BJ (cell line): ENCODE measurements around the gene HOXC5. TPM values are rescaled to one million over a fixed set of nuclear protein-coding genes. Genes with fewer than 3 reads are reported as not detected.

ENCODE experiments used
- CTCF ChIA-PET: fragments of 350-600 bp; formaldehyde crosslinking; extraction: SDS; loops from one replicate; lab custom pipeline; 2021; ENCODE audit warnings: antibody characterized with exemption, inconsistent platforms; lab: Yijun Ruan, JAX
- POLR2A ChIA-PET: fragments of 300-600 bp; sonication (Branson Sonifier 250); formaldehyde crosslinking; extraction: SDS; loops from one replicate; lab custom pipeline; 2021; ENCODE audit warnings: antibody characterized with exemption; lab: Charles Lee
- DNase-seq: peaks from one replicate; pipeline ENCODE4 v3.0.0-alpha.2; 2011; ENCODE audit warnings: low read depth
- H3K27me3 ChIP-seq: 2 replicates; pipeline ENCODE4 v1.6.0; 2011; ENCODE audit warnings: low read length; ENCODE audit not compliant: control insufficient read depth, insufficient read depth
- H3K36me3 ChIP-seq: 2 replicates; pipeline ENCODE4 v1.5.1; 2011; ENCODE audit warnings: low read length; ENCODE audit not compliant: control insufficient read depth, insufficient read depth
- H3K4me3 ChIP-seq: 2 replicates; pipeline ENCODE4 v1.5.1; 2011; ENCODE audit warnings: low read depth, mild to moderate bottlenecking, control low read depth, low read length
- CTCF ChIP-seq: IDR thresholded peaks from 2 replicates; pipeline ENCODE4 v1.5.1; 2011; ENCODE audit warnings: low read depth, mild to moderate bottlenecking, control low read depth, inconsistent platforms, low read length, moderate library complexity; ENCODE audit not compliant: insufficient read depth
- polyA plus RNA-seq: library from polyadenylated mRNA; depleted of rRNA; stranded (reverse); fragments of >200 nt; gene quantifications from 2 replicates; pipeline ENCODE4 v1.2.3, GENCODE V29; 2011

Gene HOXC5
- polyA plus RNA-seq, 1 experiment, result not detected

- peaks cover 7% of the 10 kb centered on the region for H3K27me3 ChIP-seq
- POLR2A ChIA-PET, result no interaction called here
- no peak for TF ChIP-seq CTCF
- CTCF ChIA-PET, result interaction anchor here (0.7 to 16.8 kb wide), 17 partner anchors 10 to 211 kb away, joined by 3 to 213 read pairs (median 6); partner anchors contain the start of genes HOXC10 and HOXC5
- no peak overlapping the region for H3K4me3 ChIP-seq
- DNase-seq, result no peak
- H3K36me3 ChIP-seq, result no peaks in the 10 kb centered on the region
Measured at GRCh38 chr12:54004841-54005530, 27.9 kb upstream of the HOXC5 start.

DNA sequence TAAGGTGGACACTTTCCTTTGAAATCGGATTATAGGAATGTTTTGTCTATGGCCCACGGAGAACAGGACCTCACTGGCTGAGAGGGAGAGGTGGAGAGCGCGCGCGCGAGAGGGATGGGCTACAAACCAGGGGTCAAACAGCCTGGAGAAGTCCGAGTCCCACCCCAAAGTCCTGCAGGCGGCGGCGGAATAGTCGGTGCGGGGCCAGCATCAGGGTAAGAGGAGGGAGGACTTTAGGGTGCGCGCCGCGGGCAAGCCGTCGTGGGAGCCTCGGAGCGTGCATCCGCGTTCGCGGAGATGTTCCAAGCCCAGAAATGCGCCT lies 27.4 kb upstream of the HOXC5 start:
- Histone ChIP-seq H3K27me3 (peaks cover 12% of the 10 kb centered on the region), H3K36me3 (no peaks in the 10 kb centered on the region), H3K4me3 (no peak overlapping the region)
- no peak for TF ChIP-seq CTCF
- no peak for DNase-seq
- CTCF ChIA-PET, result interaction anchor here (0.6 to 16.8 kb wide), 19 partner anchors 8 to 211 kb away, joined by 3 to 213 read pairs (median 5); partner anchors contain the start of genes HOXC10 and SMUG1
- POLR2A ChIA-PET, result no interaction called here

- CTCF ChIA-PET, result interaction anchor here (0.6 to 16.8 kb wide), 20 partner anchors 9 to 260 kb away, joined by 3 to 213 read pairs (median 5); partner anchors contain the start of genes HOXC10 and SMUG1
Measured at GRCh38 chr12:54005853-54006558, 26.8 kb upstream of the HOXC5 start.

DNA sequence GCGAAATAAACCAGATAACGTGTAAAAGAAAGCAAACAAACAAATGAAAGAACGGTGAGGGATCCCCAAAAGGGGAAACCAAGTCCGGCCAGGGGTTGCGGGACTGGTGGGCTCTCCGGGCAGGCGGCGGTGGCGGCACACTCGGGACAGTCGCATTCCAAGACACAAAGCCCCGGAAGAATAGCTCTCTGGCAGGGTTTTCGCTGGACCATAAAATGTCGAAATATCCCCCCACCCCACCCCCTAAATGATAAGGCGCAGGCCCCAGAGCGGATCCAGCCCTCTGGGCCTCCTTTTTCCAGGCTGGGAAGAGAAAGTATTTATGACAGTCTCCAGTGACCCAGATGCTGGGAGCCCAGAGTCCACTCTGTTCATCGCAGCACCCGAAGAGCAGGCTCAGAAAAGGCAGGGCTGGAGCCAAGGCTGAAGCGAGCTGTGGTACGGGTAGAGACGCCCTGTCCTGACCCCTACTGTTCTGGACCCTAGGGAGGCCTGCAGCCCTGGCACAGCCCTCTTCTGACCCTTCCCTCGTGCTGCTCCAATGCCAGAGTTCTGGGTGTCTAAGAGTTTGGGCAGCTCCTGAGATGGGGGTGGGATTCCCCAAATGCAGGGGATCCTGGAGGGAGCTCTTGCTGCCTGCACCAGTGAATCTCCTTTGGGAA lies 26.2 kb upstream of the HOXC5 start:
- CTCF ChIA-PET, result interaction anchor here (0.8 to 16.8 kb wide), 17 partner anchors 10 to 261 kb away, joined by 3 to 213 read pairs (median 7); partner anchors contain the start of genes HOXC10 and SMUG1
- H3K4me3 ChIP-seq, result no peak overlapping the region
- no peak for TF ChIP-seq CTCF
- POLR2A ChIA-PET, result interaction anchor here (1.0 kb wide), 1 partner anchor 10 kb away, joined by 4 read pairs; no protein-coding TSS in a partner anchor
- peaks cover 16% of the 10 kb centered on the region for H3K27me3 ChIP-seq
- no peak for DNase-seq
- H3K36me3 ChIP-seq, result no peaks in the 10 kb centered on the region

More at GRCh38 chr12:54005853-54006558, 26.8 kb upstream of the HOXC5 start:
- Histone ChIP-seq H3K36me3 (no peaks in the 10 kb centered on the region), H3K27me3 (peaks cover 14% of the 10 kb centered on the region), H3K4me3 (no peak overlapping the region)
- POLR2A ChIA-PET, result no interaction called here
- peak; percentile 80 for TF ChIP-seq CTCF
- no peak for DNase-seq
